Gastrocnemius medialis (tissue), 4 donors: ENCODE results near the gene ZBTB20.

Experiments
- CTCF ChIP-seq, 5 experiments: fragments of 450-650 bp in 3 of 5; fragments of 200-600 bp in 2 of 5; sonication (generic) in 2 of 5; IDR thresholded peaks in 4 of 5; conservative IDR thresholded peaks in 1 of 5; 1 replicate in 4 of 5; 2 replicates in 1 of 5; pipeline ENCODE4 v1.5.1; 2016 to 2019; ENCODE audit warnings: antibody characterized with exemption in 5 of 5, mild to moderate bottlenecking in 3 of 5, moderate library complexity in 3 of 5
- POLR2A ChIP-seq, 2 donors: fragments of 450-650 bp; IDR thresholded peaks; one replicate each; pipeline ENCODE4 v1.6.1; 2017; ENCODE audit warnings: antibody characterized with exemption in 2 of 2, mild to moderate bottlenecking in 2 of 2, moderate library complexity in 2 of 2

- TF ChIP-seq POLR2A (IDR thresholded peaks at IDR 0.05), result no peak
- TF ChIP-seq CTCF (IDR thresholded peaks at IDR 0.05 in 4 of 5, conservative IDR thresholded peaks at IDR 0.05 in 1 of 5), result no peak
These were observed 274.5 kb downstream of the ZBTB20 start for GRCh38 chr3:114872588-114872987.
